Gastroesophageal sphincter (tissue), 4 donors: ENCODE measurements around the gene ESX1. TPM values are rescaled to one million over a fixed set of nuclear protein-coding genes. Genes with fewer than 3 reads are reported as not detected.

Experiments
- ATAC-seq: fragments of 150-250 bp; one replicate; pipeline ENCODE4 v1.9.1; 2016; ENCODE audit warnings: mild to moderate bottlenecking, moderate library complexity
- H3K27ac ChIP-seq, 4 donors: fragments of 200-600 bp; sonication (generic) in 3 of 4; 1 replicate in 3 of 4; 2 replicates in 1 of 4; pipeline ENCODE4 v1.5.1; 2016 to 2019
- H3K27me3 ChIP-seq: fragments of 200-600 bp; sonication (generic); one replicate; pipeline ENCODE4 v1.5.1; 2019
- H3K36me3 ChIP-seq, 2 donors: fragments of 200-600 bp; sonication (generic); one replicate each; pipeline ENCODE4 v1.5.1; 2019; ENCODE audit warnings: control low read depth in 1 of 2
- H3K4me1 ChIP-seq, 3 donors: fragments of 200-600 bp; sonication (generic); 1 replicate in 2 of 3; 2 replicates in 1 of 3; pipeline ENCODE4 v1.5.1; 2016 to 2019; ENCODE audit warnings: control low read depth in 2 of 3
- H3K4me3 ChIP-seq, 2 donors: fragments of 200-600 bp; sonication (generic); one replicate each; pipeline ENCODE4 v1.5.1; 2019; ENCODE audit warnings: mild to moderate bottlenecking in 1 of 2, moderate library complexity in 1 of 2
- H3K9me3 ChIP-seq, 3 donors: fragments of 200-600 bp; sonication (generic); one replicate each; pipeline ENCODE4 v1.5.1; 2017 to 2019; ENCODE audit warnings: control low read depth in 2 of 3
- CTCF ChIP-seq, 4 experiments: fragments of 200-600 bp in 2 of 4; fragments of 450-650 bp in 2 of 4; sonication (generic) in 1 of 4; IDR thresholded peaks; one replicate each; pipeline ENCODE4 v1.5.1; 2017 to 2019; ENCODE audit warnings: antibody characterized with exemption in 4 of 4, mild to moderate bottlenecking in 2 of 4, moderate library complexity in 2 of 4
- EP300 ChIP-seq: sonication (generic); formaldehyde crosslinking; IDR thresholded peaks from one replicate; pipeline ENCODE4 v1.6.1; 2017; ENCODE audit warnings: antibody characterized with exemption, mild to moderate bottlenecking
- POLR2A ChIP-seq, 2 donors: fragments of 450-650 bp; IDR thresholded peaks; one replicate each; pipeline ENCODE4 v1.6.1; 2017; ENCODE audit warnings: antibody characterized with exemption in 2 of 2, mild to moderate bottlenecking in 2 of 2, moderate library complexity in 1 of 2
- POLR2AphosphoS5 ChIP-seq: sonication (generic); formaldehyde crosslinking; IDR thresholded peaks from one replicate; pipeline ENCODE4 v1.6.1; 2017; ENCODE audit warnings: antibody characterized with exemption
- WGBS, 2 donors: methylation state at CpG; one replicate each; pipeline ENCODE4 v1.1.5; 2018; ENCODE audit warnings: low coverage in 1 of 2; 5-methylcytosine and 5-hydroxymethylcytosine counted together
- total RNA-seq, 4 donors: library from RNA; depleted of rRNA; stranded (reverse); fragments of >200 nt; gene quantifications; one replicate each; pipeline ENCODE4 v1.1.0, GENCODE V29; 2016

ESX1 gene
- total RNA-seq, 4 donors from 2014 or later: not detected

GRCh38 chrX:104211187-104211586 is 43.5 kb downstream of the ESX1 start:
- H3K36me3 ChIP-seq: no peaks in the 10 kb centered on the region
- TF ChIP-seq POLR2AphosphoS5: no peak
- no peak for TF ChIP-seq EP300
- TF ChIP-seq POLR2A (IDR thresholded peaks at IDR 0.05): no peak
- TF ChIP-seq CTCF (IDR thresholded peaks at IDR 0.05): no peak
- no peaks in the 10 kb centered on the region for H3K4me1 ChIP-seq
- H3K27ac ChIP-seq: no peak overlapping the region
- no peaks in the 10 kb centered on the region for H3K9me3 ChIP-seq
- no peaks in the 10 kb centered on the region for H3K27me3 ChIP-seq
- 57 to 72% methylated on average over 4 to 5 of the region's 5 CpGs for WGBS, 2 donors
- H3K4me3 ChIP-seq: no peak overlapping the region
- no peak for ATAC-seq

GRCh38 chrX:104205548-104205947 is 49.2 kb downstream of the ESX1 start:
- whole genome bisulfite sequencing, 2 donors: 68% methylated on average over 5 of the region's 5 CpGs; no CpG with 5 or more reads in 1 of the 2 donors
- no peaks in the 10 kb centered on the region for H3K4me1 ChIP-seq
- peaks cover 0 to 2% of the 10 kb centered on the region in 2 donors for H3K36me3 ChIP-seq
- no peak overlapping the region for H3K4me3 ChIP-seq
- H3K27ac ChIP-seq: no peak overlapping the region
- H3K27me3 ChIP-seq: no peaks in the 10 kb centered on the region
- H3K9me3 ChIP-seq: no peaks in the 10 kb centered on the region
- TF ChIP-seq CTCF (IDR thresholded peaks at IDR 0.05) (no peak), POLR2AphosphoS5 (no peak), EP300 (no peak), POLR2A (IDR thresholded peaks at IDR 0.05) (no peak)
- no peak for ATAC-seq

Other genes starting within 250 kb of the ESX1 start
- not detected for gene H2BW1, start 241.2 kb downstream of the ESX1 start, total RNA-seq
- gene H2BW2, start 215.0 kb downstream of the ESX1 start, total RNA-seq: not detected
- 1 to 10 TPM; 1.5 to 4.4 (median 2.4) TPM for gene TMSB15C, start 178.7 kb downstream of the ESX1 start, total RNA-seq
- 1 to 10 TPM; 1.0 to 2.0 (median 1.5) TPM for gene ZCCHC18, start 142.4 kb downstream of the ESX1 start, total RNA-seq
- 10 to 100 TPM; 21.9 to 53.4 (median 30.3) TPM for gene SLC25A53, start 97.9 kb downstream of the ESX1 start, total RNA-seq
- gene FAM199X, start 88.5 kb downstream of the ESX1 start, total RNA-seq: 10 to 100 TPM; 23.6 to 33.8 (median 26.3) TPM